Stimulated activated CD8-positive, alpha-beta memory T cell treated with anti-CD3 and anti-CD28 coated beads, Interleukin-15, amount 100 ng/mL, for 4 hours (primary cell): Measurements from ENCODE around the gene PRKAG3.
"Not testable (repeated sequence)": the region's sequence is repeated elsewhere in the genome, so short reads cannot be mapped to it uniquely, and the experiment has no call there.

Experiments used
- DNase-seq, 2 donors: peaks; one replicate each; pipeline ENCODE4 v3.0.0-alpha.2; 2020; ENCODE audit warnings: low read depth in 2 of 2

PRKAG3 gene

GRCh38 chr2:218781691-218782527 is 49.7 kb downstream of the PRKAG3 start, which contains the start of gene CYP27A1:
TSS of gene CYP27A1 (plus strand) at chr2:218782147. CDS start at chr2:218782183, 36 bp downstream.
- DNase-seq: no peak

GRCh38 chr2:218780851-218781690 is 50.5 kb downstream of the PRKAG3 start:
- no peak for DNase-seq

GRCh38 chr2:218780046-218780445 is 51.6 kb downstream of the PRKAG3 start:
- DNase-seq: no peak

- no peak for DNase-seq
These were observed 54.2 kb downstream of the PRKAG3 start for GRCh38 chr2:218777276-218777990.

GRCh38 chr2:218776488-218776887 is 55.1 kb downstream of the PRKAG3 start:
- no peak for DNase-seq

- DNase-seq: no peak
These were observed 57.7 kb downstream of the PRKAG3 start for GRCh38 chr2:218773881-218774280.

GRCh38 chr2:218772759-218773158 is 58.8 kb downstream of the PRKAG3 start:
- not testable (repeated sequence) for DNase-seq
